GM21786 (cell line): ENCODE results near the gene USP6.
A peak's percentile ranks its signal among the peaks of the same experiment; 100 is the strongest.
"Not testable (repeated sequence)": the region's sequence is repeated elsewhere in the genome, so short reads cannot be mapped to it uniquely, and the experiment has no call there.

Experiments used
- ATAC-seq: cut with Tn5 transposase; IDR thresholded peaks from one replicate; pipeline ENCODE4 v1.9.1; 2021; ENCODE audit not compliant: unreplicated experiment

The USP6 gene

DNA sequence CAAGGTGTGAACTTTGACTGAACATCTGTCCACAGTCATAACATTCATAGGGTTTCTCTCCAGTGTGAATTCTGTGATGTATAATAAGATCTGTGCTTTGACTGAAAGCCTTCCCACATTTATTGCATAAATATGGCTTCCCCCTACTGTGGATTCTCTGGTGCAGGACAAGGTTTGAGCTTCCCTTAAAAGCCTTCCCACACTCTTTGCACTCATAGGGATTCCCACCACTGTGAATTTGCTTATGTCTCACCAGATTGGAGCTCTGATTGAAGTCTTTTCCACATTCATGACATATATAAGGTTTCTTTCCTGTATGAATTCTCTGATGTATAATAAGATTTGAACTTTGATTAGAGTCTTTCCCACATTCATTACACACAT, 67.6 kb downstream of the USP6 start:
- no peak for ATAC-seq

GRCh38 chr17:5184288-5184687, 68.5 kb downstream of the USP6 start:
- no peak for ATAC-seq

GRCh38 chr17:5191541-5192417, 75.9 kb downstream of the USP6 start, which contains the start of gene ZNF594:
TSS of gene ZNF594 (minus strand) at chr17:5191868. CDS start at chr17:5184256, 7,612 bp downstream.
- ATAC-seq: peak; percentile 90

DNA sequence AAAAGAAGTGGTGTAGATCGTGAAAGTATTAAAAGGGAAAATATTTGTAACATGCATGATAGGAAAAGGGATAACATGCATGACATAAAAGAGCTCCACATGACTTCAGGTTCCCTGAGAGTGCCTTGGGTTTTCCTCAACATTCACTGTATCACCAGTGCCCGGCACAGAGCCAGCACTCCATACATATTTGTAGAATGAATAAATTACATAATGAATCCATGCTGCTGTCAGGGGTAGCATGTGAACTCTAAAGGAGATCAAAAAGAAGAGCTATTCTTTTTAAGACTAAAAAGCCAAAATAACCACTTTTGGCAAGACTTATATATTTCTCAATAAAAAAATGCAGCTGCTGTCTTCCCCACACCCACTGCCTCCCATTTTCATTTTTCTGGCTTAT, 78.5 kb downstream of the USP6 start:
- ATAC-seq: no peak

GRCh38 chr17:5198472-5198871, 82.6 kb downstream of the USP6 start:
- no peak for ATAC-seq

DNA sequence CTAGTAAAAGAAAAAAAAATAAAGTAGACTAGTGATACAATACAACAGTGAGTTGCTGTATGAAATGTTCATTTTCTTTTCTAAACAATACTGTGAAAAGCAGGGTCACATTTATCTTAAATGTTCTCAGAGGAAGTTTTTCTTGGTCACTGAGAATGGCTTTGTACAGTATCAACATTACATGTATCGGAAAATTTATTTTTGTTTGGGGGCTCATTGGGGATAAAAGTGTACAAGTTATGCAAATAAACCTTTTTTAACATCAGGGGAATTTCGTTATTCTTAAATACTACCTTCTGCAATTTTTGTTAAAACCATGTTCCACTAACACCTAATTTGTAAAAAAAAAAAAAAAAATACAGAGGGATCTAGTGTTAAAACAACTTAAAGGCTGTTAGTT, 84.5 kb downstream of the USP6 start:
- ATAC-seq: no peak

DNA sequence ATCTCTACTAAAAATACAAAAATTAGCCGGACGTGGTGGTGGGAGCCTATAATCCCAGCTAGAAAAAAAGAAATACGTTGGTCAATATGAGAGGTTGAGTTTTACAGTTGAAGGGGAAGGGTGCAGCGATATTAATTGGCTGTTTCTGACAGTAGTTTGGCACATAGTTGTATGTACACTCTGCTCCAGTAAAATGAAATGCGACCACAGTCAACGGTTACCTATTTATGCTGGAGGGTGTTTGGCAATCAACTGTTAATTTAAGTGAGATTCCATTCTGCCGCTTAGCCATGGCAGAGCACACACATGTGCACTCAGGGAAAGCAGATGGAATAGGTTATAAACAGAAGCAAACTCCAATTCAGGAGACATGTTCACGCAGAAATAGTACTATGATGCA, 85.2 kb downstream of the USP6 start:
- ATAC-seq: no peak

DNA sequence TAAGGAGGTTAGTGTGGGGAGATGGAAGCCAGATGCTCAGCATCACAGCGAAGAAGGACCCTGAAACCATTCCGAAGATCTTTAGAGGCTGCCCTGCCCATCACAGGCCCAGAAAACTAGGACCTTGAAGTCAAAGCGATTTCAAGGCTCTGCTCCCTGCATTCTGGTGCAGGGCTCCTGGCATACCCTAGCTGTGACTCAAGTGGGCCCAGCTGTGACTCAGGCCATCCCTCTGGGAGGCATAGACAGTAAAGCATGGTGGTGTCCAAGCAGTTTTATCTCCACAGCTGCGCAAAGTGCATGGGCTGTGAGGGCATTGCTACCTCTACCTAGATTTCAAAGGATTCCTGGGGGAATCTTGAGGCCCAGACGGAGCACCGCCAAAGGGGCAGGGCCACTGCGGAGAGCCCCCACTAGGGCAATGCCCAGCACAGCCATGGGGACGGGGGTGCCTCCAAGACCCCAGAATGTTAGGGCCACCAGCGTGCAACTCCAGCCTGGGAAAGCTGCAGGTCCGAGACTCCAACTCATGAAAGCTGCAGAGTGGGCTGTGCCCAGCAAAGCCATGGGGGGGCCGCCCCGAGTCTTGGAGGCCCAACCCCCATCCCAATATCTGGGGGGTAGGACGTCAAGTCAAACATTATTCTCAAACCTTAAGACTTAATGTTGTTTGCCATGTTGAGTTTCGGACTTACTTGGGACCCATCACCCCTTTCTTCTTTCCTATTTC, 87.5 kb downstream of the USP6 start:
- no peak for ATAC-seq

- no peak for ATAC-seq
Measured at GRCh38 chr17:5203908-5204294, 88.1 kb downstream of the USP6 start.

DNA sequence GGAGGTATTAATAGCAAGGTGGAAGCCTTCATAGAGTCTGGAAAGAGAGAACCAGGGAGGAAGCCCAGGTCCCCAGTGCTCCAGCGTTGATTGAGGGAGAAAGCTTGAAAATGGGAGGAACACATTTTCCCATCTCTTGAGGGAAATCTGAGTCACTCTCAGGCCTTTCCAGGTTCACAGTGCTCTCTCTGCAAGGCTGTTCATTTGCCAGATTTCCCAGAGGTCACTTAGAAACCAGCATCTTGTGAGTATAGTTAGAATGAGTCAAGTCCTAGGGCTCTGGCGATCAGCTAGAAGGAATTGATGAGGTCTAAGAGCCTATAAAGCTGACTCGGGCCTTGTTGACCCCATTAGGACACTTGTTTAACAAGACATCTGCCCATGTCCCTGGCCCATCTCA, 93.6 kb downstream of the USP6 start:
- no peak for ATAC-seq

DNA sequence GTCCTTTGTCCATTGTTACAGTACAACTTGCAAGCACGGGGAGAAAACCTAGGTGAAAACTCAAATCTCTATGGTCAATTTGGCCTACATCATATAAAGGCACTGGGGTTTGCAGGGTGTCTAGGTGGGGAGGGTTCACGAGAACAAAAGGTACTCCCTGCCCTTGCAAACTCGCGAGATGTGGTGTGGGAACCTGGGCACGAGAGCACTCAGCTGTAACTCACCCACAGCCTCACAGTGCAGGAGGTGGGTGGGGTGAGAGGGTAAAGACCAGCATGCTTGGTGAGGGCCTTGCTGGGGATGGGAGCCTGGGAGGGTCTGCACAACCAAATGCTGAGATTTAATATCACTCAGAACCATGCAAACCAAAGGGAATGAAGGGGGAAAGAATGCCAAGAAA, 94.3 kb downstream of the USP6 start:
- ATAC-seq: no peak

- no peak for ATAC-seq
Measured at GRCh38 chr17:5210614-5211252, 94.9 kb downstream of the USP6 start.

DNA sequence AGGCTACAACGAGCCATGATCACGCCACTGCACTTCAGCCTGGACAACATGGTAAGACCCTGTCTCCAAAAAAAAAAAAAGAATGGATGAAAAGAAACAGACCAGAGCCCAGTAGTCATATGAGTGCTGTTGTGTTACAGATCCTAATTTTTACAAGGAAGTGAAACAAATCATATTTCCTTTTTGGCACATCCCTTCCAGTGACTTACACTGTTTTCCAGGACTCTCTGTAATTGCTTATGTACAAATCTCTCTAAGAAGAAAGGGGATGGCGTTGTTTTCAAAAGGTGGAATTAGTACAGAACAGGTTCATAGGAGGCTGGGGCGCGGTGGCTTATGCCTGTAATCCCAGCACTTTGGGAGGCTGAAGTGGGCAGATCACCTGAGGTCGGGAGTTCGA, 95.6 kb downstream of the USP6 start:
- ATAC-seq: no peak

DNA sequence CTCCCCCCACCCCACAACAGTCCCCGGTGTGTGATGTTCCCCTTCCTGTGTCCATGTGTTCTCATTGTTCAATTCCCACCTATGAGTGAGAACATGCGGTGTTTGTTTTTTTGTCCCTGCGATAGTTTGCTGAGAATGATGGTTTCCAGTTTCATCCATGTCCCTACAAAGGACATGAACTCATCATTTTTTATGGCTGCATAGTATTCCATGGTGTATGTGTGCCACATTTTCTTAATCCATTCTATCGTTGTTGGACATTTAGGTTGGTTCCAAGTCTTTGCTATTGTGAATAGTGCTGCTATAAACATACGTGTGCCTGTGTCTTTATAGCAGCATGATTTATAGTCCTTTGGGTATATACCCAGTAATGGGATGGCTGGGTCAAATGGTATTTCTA, 101.7 kb downstream of the USP6 start:
- not testable (repeated sequence) for ATAC-seq

DNA sequence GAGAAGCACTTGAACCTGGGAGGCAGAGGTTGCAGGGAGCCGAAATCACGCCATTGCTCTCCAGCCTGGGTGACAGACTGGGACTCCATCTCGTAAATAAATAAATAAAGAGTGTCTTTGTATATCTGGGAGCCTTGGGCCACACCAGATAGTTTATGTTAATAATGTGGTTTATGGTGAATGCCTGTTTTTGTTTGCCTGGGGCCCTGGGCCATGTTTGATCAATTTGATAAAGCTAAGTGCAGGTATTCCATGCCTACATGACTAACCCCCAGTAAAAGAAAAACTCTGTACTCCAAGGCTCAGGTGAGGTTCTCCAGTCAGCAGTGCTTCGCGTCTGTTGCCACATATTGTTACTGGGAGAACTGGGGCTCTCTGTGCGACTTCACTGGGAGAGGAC, 103.7 kb downstream of the USP6 start:
- ATAC-seq: no peak

DNA sequence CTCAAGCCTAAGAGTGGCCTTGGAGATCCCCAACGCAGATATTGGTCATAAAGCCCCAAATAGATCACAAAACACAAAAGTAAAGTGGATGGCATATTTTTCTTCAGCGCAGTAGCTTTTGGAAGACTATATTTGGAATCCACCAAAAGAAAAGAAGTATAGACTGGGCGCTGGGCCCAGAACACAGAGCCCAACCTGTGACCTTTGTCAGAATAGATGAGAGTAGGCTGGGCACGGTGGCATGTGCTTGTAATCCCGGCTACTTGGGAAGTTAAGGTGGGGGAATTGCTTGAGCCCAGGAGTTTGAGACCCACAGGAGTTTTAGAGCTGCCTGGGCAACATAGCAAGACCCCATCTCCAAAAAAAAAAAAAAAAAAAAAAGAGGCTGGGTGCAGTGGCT, 104.2 kb downstream of the USP6 start:
- ATAC-seq: no peak

DNA sequence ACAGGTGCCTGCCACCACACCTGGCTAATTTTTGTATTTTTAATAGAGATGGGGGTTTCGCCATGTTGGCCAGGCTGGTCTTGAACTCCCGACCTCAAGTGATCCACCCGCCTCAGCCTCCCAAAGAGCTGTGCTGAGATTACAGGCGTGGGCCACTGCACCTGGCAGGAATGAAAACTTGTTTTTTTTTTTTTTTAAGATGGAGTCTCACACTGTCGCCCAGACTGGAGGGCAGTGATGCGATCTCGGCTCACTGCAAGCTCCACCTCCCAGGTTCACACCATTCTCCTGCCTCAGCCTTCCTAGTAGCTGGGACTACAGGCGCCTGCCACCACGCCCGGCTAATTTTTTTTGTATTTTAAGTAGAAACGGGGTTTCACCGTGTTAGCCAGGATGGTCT, 106.1 kb downstream of the USP6 start:
- not testable (repeated sequence) for ATAC-seq
